Tibial nerve (tissue), 4 donors: ENCODE measurements around the gene SULT1C4. TPM values are rescaled to one million over a fixed set of nuclear protein-coding genes. Genes with fewer than 3 reads are reported as not detected.

Source experiments
- DNase-seq, 2 donors: peaks; one replicate each; pipeline ENCODE4 v3.0.0-alpha.2; 2019; ENCODE audit warnings: low spot score in 2 of 2
- H3K27ac ChIP-seq, 4 donors: fragments of 200-600 bp; sonication (generic) in 3 of 4; one replicate each; pipeline ENCODE4 v1.5.1; 2017 to 2019; ENCODE audit warnings: mild to moderate bottlenecking in 1 of 4
- H3K27me3 ChIP-seq, 2 donors: fragments of 200-600 bp; sonication (generic) in 1 of 2; one replicate each; pipeline versions ENCODE4 v1.5.1 to v1.6.0; 2017 to 2019
- H3K36me3 ChIP-seq, 3 donors: fragments of 200-600 bp; sonication (generic); one replicate each; pipeline ENCODE4 v1.5.1; 2018 to 2019
- H3K4me1 ChIP-seq, 4 donors: fragments of 200-600 bp; sonication (generic) in 3 of 4; one replicate each; pipeline ENCODE4 v1.5.1; 2017 to 2019
- H3K4me3 ChIP-seq, 4 donors: fragments of 200-600 bp; sonication (generic) in 3 of 4; one replicate each; pipeline ENCODE4 v1.5.1; 2017 to 2019; ENCODE audit warnings: mild to moderate bottlenecking in 1 of 4, moderate library complexity in 1 of 4
- H3K9me3 ChIP-seq, 4 donors: fragments of 200-600 bp; sonication (generic) in 3 of 4; one replicate each; pipeline ENCODE4 v1.5.1; 2017 to 2019
- EP300 ChIP-seq, 2 donors: sonication (generic); formaldehyde crosslinking; IDR thresholded peaks; one replicate each; pipeline ENCODE4 v1.6.1; 2017; ENCODE audit warnings: antibody characterized with exemption in 2 of 2, mild to moderate bottlenecking in 1 of 2
- POLR2A ChIP-seq, 2 donors: fragments of 450-650 bp; IDR thresholded peaks; one replicate each; pipeline ENCODE4 v1.6.1; 2017; ENCODE audit warnings: antibody characterized with exemption in 2 of 2, mild to moderate bottlenecking in 2 of 2, moderate library complexity in 2 of 2
- WGBS, 2 donors: methylation state at CpG; one replicate each; pipeline ENCODE4 v1.1.5; 2018; 5-methylcytosine and 5-hydroxymethylcytosine counted together
- total RNA-seq, 4 donors: library from RNA; depleted of rRNA; stranded (reverse); fragments of >200 nt; gene quantifications; one replicate each; pipeline ENCODE4 v1.1.0, GENCODE V29; 2016
- TF ChIP-seq, protein P1 (sequence below), 5 experiments: fragments of 200-600 bp in 3 of 5; fragments of 450-650 bp in 2 of 5; sonication (generic) in 3 of 5; IDR thresholded peaks; one replicate each; pipeline ENCODE4 v1.5.1; 2016 to 2019; ENCODE audit warnings: antibody characterized with exemption in 5 of 5, mild to moderate bottlenecking in 3 of 5, moderate library complexity in 2 of 5

Gene SULT1C4
- total RNA-seq, 4 donors from 2014 or later: 1.7 to 5.7 (median 3.1) TPM

DNA sequence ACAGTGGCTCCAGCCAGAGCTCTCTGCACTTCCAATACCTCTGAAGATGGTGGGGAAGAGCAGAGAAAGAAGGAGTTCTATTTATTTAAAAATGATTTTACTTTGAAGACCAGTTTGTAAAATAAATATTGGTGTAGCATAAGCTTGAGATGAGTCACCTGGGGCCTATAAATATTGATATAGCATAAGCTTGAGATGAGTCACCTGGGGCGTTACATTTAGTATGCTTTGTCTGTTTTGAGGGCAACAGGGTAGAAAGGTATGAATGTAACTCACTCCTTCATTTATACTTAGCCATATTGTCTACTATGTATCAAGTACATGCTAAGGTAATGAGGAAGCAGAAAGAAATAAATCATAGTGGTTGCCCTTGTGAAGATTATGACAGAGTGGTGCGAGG is 7.7 kb upstream of the SULT1C4 start:
- WGBS, 2 donors: 89 to 93% methylated on average over 2 of the region's 2 CpGs
- TF ChIP-seq POLR2A (IDR thresholded peaks at IDR 0.05) (no peak), EP300 (IDR thresholded peaks at IDR 0.05) (no peak)
- TF ChIP-seq, protein P1, sequence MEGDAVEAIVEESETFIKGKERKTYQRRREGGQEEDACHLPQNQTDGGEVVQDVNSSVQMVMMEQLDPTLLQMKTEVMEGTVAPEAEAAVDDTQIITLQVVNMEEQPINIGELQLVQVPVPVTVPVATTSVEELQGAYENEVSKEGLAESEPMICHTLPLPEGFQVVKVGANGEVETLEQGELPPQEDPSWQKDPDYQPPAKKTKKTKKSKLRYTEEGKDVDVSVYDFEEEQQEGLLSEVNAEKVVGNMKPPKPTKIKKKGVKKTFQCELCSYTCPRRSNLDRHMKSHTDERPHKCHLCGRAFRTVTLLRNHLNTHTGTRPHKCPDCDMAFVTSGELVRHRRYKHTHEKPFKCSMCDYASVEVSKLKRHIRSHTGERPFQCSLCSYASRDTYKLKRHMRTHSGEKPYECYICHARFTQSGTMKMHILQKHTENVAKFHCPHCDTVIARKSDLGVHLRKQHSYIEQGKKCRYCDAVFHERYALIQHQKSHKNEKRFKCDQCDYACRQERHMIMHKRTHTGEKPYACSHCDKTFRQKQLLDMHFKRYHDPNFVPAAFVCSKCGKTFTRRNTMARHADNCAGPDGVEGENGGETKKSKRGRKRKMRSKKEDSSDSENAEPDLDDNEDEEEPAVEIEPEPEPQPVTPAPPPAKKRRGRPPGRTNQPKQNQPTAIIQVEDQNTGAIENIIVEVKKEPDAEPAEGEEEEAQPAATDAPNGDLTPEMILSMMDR (IDR thresholded peaks at IDR 0.05): no peak
- no peaks in the 10 kb centered on the region for H3K36me3 ChIP-seq
- no peaks in the 10 kb centered on the region for H3K4me1 ChIP-seq
- H3K9me3 ChIP-seq: no peaks in the 10 kb centered on the region
- no peaks in the 10 kb centered on the region for H3K27me3 ChIP-seq
- H3K4me3 ChIP-seq: no peak overlapping the region
- no peak overlapping the region for H3K27ac ChIP-seq
- no peak for DNase-seq

DNA sequence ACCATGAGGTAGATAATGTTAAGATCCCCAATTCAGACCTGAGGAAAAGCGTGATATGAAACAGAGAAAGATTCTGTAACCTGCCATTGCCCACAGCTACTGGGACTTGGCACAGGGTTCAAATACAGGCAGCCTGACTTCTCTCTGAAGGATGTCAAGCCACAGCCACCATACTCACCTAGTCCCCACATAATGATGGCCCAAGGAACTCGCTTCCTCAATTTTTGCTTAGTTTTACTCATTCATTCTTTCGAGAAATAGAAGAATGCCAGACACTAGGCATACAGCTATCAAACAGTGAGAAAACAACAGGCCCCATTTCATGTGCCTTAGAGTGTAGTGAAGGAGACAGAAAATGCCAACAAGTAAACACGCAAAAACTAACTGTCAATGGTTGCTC is 980 bp upstream of the SULT1C4 start:
- Histone ChIP-seq H3K4me3 (no peak overlapping the region), H3K27me3 (no peaks in the 10 kb centered on the region), H3K9me3 (no peaks in the 10 kb centered on the region), H3K27ac (peak overlapping the region in 3 of 4 donors; percentile 62 to 90 (median 81)), H3K4me1 (peaks cover 0 to 19% (median 6%) of the 10 kb centered on the region in 4 donors), H3K36me3 (no peaks in the 10 kb centered on the region)
- WGBS, 2 donors: 70 to 86% methylated on average over 4 of the region's 4 CpGs
- TF ChIP-seq POLR2A (IDR thresholded peaks at IDR 0.05) (no peak), EP300 (IDR thresholded peaks at IDR 0.05) (no peak)
- TF ChIP-seq, protein P1 (IDR thresholded peaks at IDR 0.05): no peak
- no peak for DNase-seq

DNA sequence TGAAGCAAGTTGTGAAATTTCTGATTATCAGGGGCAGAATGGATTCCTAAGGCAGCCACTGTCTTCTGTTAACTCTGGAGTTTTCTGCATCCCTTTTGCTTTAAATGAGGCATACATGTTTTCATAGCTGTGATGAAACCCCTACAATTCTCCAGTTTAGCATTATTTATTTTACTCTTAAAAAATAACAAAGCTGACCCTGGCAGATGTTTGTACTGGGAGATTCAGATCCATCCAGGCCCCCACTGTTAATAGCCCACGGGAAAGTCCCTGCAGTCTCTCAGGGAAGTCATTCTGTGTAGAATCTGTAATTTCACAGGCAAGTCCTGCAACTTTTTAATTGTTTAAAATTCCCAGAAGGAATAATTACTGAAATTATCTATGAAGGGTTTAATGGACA is 353 bp upstream of the SULT1C4 start:
- Histone ChIP-seq H3K36me3 (no peaks in the 10 kb centered on the region), H3K9me3 (no peaks in the 10 kb centered on the region), H3K4me3 (peak overlapping the region; percentile 25 to 49 (median 30)), H3K27ac (peak overlapping the region; percentile 55 to 90 (median 72)), H3K4me1 (peaks cover 0 to 19% (median 6%) of the 10 kb centered on the region in 4 donors), H3K27me3 (no peaks in the 10 kb centered on the region)
- no peak for DNase-seq
- no peak for TF ChIP-seq EP300 (IDR thresholded peaks at IDR 0.05)
- TF ChIP-seq POLR2A (IDR thresholded peaks at IDR 0.05): no peak
- TF ChIP-seq, protein P1 (IDR thresholded peaks at IDR 0.05): no peak
- 0 to 4% methylated on average over 1 of the region's 1 CpG for WGBS, 2 donors

DNA sequence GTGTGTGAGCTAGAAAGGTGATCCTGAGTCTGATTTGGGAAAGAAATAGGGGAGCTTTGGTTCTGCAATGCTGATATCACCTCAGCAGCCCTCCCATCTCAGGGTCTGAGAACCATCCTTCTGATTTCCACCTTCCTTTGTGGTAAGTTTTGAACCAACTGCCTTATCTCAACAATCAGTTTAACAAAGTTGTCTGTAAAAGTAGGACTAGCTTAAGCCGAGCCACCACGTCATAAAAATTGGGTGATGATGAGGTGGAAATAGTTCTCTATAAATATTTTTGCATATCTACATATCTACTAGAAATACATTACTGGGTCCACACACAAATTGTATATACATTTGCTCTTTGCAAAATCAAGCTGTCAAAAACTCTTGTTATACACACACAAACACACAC is 1.1 kb downstream of the SULT1C4 start:
- H3K27ac ChIP-seq: peak overlapping the region in 3 of 4 donors; percentile 26 to 81 (median 55)
- WGBS, 2 donors: 31 to 42% methylated on average over 2 of the region's 2 CpGs
- TF ChIP-seq POLR2A (IDR thresholded peaks at IDR 0.05): no peak
- TF ChIP-seq EP300 (IDR thresholded peaks at IDR 0.05): no peak

DNA sequence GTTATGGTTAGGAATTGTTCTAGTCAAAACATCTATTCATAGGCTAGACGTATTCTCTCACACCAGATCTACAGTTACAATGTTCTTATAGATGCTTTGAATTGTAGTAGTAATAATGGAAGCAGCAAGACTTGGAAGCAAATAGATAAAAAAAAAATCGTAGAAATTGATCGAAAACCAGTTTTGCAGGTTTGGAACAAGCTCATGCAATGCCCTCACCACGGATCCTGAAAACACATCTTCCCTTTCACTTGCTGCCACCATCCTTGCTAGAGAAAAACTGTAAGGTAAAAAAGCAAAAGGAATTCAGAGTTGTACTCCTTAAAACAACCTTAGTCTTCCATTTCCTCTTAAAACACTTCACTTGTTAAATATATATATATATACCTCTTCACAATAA is 4.4 kb downstream of the SULT1C4 start:
- Histone ChIP-seq H3K36me3 (peaks cover 0 to 41% (median 0%) of the 10 kb centered on the region in 3 donors), H3K27ac (no peak overlapping the region), H3K4me1 (peaks cover 0 to 8% (median 2%) of the 10 kb centered on the region in 4 donors), H3K27me3 (no peaks in the 10 kb centered on the region), H3K4me3 (no peak overlapping the region), H3K9me3 (no peaks in the 10 kb centered on the region)
- TF ChIP-seq POLR2A (IDR thresholded peaks at IDR 0.05) (no peak), EP300 (IDR thresholded peaks at IDR 0.05) (no peak)
- TF ChIP-seq, protein P1 (IDR thresholded peaks at IDR 0.05): no peak
- 77 to 84% methylated on average over 4 of the region's 4 CpGs for WGBS, 2 donors
- no peak for DNase-seq

More for the DNA sequence above, 1.1 kb downstream of the SULT1C4 start:
- no peak for DNase-seq
- H3K27me3 ChIP-seq: no peaks in the 10 kb centered on the region
- H3K4me3 ChIP-seq: no peak overlapping the region
- no peaks in the 10 kb centered on the region for H3K9me3 ChIP-seq
- peaks cover 0 to 19% (median 6%) of the 10 kb centered on the region in 4 donors for H3K4me1 ChIP-seq
- peaks cover 0 to 10% (median 0%) of the 10 kb centered on the region in 3 donors for H3K36me3 ChIP-seq
